ENCODE data around the gene CTR9. TPM values are rescaled to one million over a fixed set of nuclear protein-coding genes. Genes with fewer than 3 reads are reported as not detected.

CTR9 gene
- total and polyA plus RNA-seq, 2 of the 8 experiments (the other 6 are each of a cell fraction or from before 2014, with no cell fraction given) = 6.1 to 37.7 TPM

DNA sequence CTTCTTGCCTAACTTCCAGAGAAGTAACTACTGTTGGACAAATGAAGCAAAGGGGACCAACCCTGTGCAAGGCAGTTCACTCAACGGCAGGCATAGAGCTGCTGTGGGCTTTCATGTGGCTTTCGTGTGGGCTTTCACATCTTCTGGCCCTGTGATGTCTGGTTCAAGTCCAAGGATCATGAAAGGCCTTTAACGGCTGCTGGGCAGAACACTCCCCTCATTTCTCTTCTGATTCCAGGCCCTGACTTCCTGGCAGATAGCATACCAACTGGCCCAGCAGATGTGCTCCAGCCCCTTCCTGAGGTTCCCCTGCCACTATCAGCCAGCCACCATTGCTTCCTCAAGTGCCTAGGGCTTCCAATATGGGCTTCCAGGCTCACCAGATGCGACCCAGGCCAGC lies 28.7 kb upstream of the CTR9 start:
- H3K23me2 ChIP-seq (ENCODE audit: low read depth, low read length) = no peaks in the 10 kb centered on the region
- DNase-seq (ENCODE audit: low read depth in 1 of 2, low spot score in 2 of 2) (no peak), FAIRE-seq (no peak)
- no peak overlapping the region for H2BK120ac ChIP-seq (replicated peaks; ENCODE audit: low read depth, low read length)
- H4K5ac ChIP-seq (ENCODE audit: insufficient read length, low read depth, low read length) = no peak overlapping the region
- H3K79me1 ChIP-seq (ENCODE audit: low read depth, low read length) = no peaks in the 10 kb centered on the region
- H3K4ac ChIP-seq (replicated peaks; ENCODE audit: insufficient read length, low read depth, low read length) = no peak overlapping the region
- 0 out of 2 replicates have a peak overlapping the region, but pooled peaks have one; percentile 44 for H2AK5ac ChIP-seq (ENCODE audit: low read depth, low read length)
- CTCF ChIA-PET (ENCODE audit: partially characterized antibody) = interaction anchor here (1.0 to 2.2 kb wide), 4 partner anchors 9 to 182 kb away, joined by 3 to 10 read pairs (median 5); partner anchors contain the start of gene RNF141
- no peak overlapping the region for H3K18ac ChIP-seq (ENCODE audit: extremely low read depth, low read length)
- H4K20me1 ChIP-seq (replicated peaks in 1 of 2; ENCODE audit: control insufficient read depth in 1 of 2, insufficient read depth in 2 of 2, low read length in 2 of 2) = no peaks in the 10 kb centered on the region
- no peaks in the 10 kb centered on the region for H3K27me3 ChIP-seq (replicated peaks in 1 of 4; ENCODE audit: control insufficient read depth in 3 of 4, extremely low read depth in 1 of 4, insufficient read depth in 3 of 4, low read length in 3 of 4)
- no peak overlapping the region for H3K56ac ChIP-seq (replicated peaks; ENCODE audit: insufficient read length, low read depth, low read length)
- no peak overlapping the region for H3K14ac ChIP-seq (ENCODE audit: insufficient read length)
- H4K91ac ChIP-seq (replicated peaks; ENCODE audit: insufficient read length, low read length) = no peak overlapping the region
- H3K79me2 ChIP-seq (ENCODE audit: control insufficient read depth in 1 of 2, insufficient read depth in 2 of 2, low read length in 2 of 2) = no peaks in the 10 kb centered on the region
- WGBS, 2 experiments (ENCODE audit: extremely low coverage in 1 of 2, insufficient coverage in 1 of 2, insufficient read length in 1 of 2, insufficient replicate concordance in 2 of 2, low coverage in 1 of 2, low lambda C conversion rate in 2 of 2, missing lambda C conversion rate in 1 of 2) = 86% methylated on average over 4 of the region's 4 CpGs; no CpG with 5 or more reads in 1 of the 2 experiments
- no peaks in the 10 kb centered on the region for H3K4me1 ChIP-seq (replicated peaks in 1 of 4; ENCODE audit: control insufficient read depth in 3 of 4, insufficient read depth in 4 of 4, low read length in 3 of 4)
- no peak overlapping the region for H3K4me3 ChIP-seq (ENCODE audit: extremely low read depth in 1 of 4, insufficient read depth in 2 of 4, low read depth in 3 of 4, low read length in 4 of 4)
- H3K27ac ChIP-seq (ENCODE audit: low read depth, low read length) = no peak overlapping the region
- TF ChIP-seq ASH2L (IDR thresholded peaks at IDR 0.05; ENCODE audit: low read length) (no peak), EGR1 (IDR thresholded peaks at IDR 0.05; ENCODE audit: borderline replicate concordance, low read depth, low read length) (no peak), BACH1 (IDR thresholded peaks at IDR 0.05; ENCODE audit: low read length) (no peak), RFX5 (IDR thresholded peaks at IDR 0.05; ENCODE audit: borderline replicate concordance, low read depth, low read length) (no peak), POLR2A (IDR thresholded peaks at IDR 0.05; ENCODE audit: control extremely low read depth in 1 of 2, low read depth in 2 of 2, low read length in 2 of 2) (no peak), FOSL1 (IDR thresholded peaks at IDR 0.05; ENCODE audit: insufficient read depth, low read depth, low read length) (no peak), GTF2F1 (IDR thresholded peaks at IDR 0.05; ENCODE audit: borderline replicate concordance, low read depth, low read length) (no peak), BCL11A (IDR thresholded peaks at IDR 0.05; ENCODE audit: low read depth in 2 of 2, low read length in 2 of 2) (no peak), RXRA (IDR thresholded peaks at IDR 0.05; ENCODE audit: insufficient read depth, low read depth, low read length) (no peak), EP300 (IDR thresholded peaks at IDR 0.05; ENCODE audit: borderline replicate concordance in 1 of 2, low read depth in 2 of 2, low read length in 2 of 2) (no peak), JUN (IDR thresholded peaks at IDR 0.05; ENCODE audit: low read depth, low read length) (no peak)
- TF ChIP-seq, protein P1, sequence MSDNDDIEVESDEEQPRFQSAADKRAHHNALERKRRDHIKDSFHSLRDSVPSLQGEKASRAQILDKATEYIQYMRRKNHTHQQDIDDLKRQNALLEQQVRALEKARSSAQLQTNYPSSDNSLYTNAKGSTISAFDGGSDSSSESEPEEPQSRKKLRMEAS (IDR thresholded peaks at IDR 0.05) = no peak
- no peak overlapping the region for H4K8ac ChIP-seq (ENCODE audit: extremely low read depth, insufficient read depth, low read length)
- H2BK12ac ChIP-seq (ENCODE audit: low read depth, low read length) = no peak overlapping the region
- H3K9me3 ChIP-seq (ENCODE audit: insufficient read depth in 2 of 2, low read depth in 1 of 2, low read length in 1 of 2) = no peaks in the 10 kb centered on the region
- H2BK20ac ChIP-seq (ENCODE audit: low read length) = no peak overlapping the region
- H3K4me2 ChIP-seq (ENCODE audit: insufficient read depth in 1 of 2, low read depth in 2 of 2, low read length in 2 of 2) = no peak overlapping the region
- H2BK15ac ChIP-seq (ENCODE audit: low read length) = no peak overlapping the region
- H2BK5ac ChIP-seq (ENCODE audit: low read depth, low read length) = no peak overlapping the region
- H2AFZ ChIP-seq (ENCODE audit: low read length) = no peak overlapping the region
- H3K36me3 ChIP-seq (ENCODE audit: control insufficient read depth in 2 of 4, insufficient read depth in 4 of 4, low read length in 3 of 4) = no peaks in the 10 kb centered on the region
- no peak overlapping the region for H3K9ac ChIP-seq (replicated peaks in 1 of 4; ENCODE audit: extremely low read depth in 1 of 4, low read depth in 3 of 4, low read length in 3 of 4)
- POLR2A ChIA-PET (ENCODE audit: partially characterized antibody) = no interaction called here
- no peak overlapping the region for H3K23ac ChIP-seq (ENCODE audit: insufficient read length)

All from H1 (cell line).